GM18520 (cell line): ENCODE measurements around the gene ST8SIA2.
"Not testable (repeated sequence)": the region's sequence is repeated elsewhere in the genome, so short reads cannot be mapped to it uniquely, and the experiment has no call there.

Experiments
- ATAC-seq: cut with Tn5 transposase; IDR thresholded peaks from one replicate; pipeline ENCODE4 v1.9.1; 2021; ENCODE audit not compliant: unreplicated experiment

Gene ST8SIA2

DNA sequence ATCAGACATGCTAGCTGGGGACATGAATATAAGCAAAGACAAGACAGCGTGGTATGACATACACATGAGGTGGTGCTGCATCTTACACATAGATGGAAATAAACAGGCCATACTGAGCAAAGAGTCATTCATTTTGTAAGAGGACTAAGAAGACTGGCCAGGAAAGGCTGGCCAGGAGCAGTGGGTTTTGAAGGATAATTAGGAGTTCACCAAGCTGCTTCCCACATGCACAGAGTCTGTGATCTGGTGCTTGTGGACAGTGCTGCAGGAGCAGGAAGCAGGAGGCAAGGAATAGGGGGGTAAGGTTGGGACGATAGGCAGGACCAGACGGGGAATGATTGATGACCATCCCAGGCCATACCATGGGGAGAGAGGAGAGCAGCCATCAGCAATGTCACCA, 41.5 kb downstream of the ST8SIA2 start:
- ATAC-seq: no peak

DNA sequence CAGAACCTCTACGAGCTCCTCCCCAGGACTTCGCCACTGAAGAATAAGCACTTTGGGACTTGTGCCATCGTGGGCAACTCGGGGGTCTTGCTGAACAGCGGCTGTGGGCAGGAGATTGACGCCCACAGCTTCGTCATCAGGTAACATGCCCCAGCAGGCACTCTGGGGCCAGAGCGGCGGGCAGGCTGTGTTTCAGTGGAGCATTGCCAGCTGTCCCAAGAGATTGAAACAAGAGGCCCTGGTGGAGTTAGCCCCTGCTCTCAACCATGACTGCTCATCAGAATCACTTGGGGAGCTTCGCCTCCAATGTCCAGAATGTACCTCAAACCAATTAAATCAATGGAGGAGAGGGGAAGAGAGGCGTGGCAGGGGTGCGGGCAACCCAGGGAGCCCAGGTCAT, 44.8 kb downstream of the ST8SIA2 start:
- ATAC-seq: no peak

DNA sequence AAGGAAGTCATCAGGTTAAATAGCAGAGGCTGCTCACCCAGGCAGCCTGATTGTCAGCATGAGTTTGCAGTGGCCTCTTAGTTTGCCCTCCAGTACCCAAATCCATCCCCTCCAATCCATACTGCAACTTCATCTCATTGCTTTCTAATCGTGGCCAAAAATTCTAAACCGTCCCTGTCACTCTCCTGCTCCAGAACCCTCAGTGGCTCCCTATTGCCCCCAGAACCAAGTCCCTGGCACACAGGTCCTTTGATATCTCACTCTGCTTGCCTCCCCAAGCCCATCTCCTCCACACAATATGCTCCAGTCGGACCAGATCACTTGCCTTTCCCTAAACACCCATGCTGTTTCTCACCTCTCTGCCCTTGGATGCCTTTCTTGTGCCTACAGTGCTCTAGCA, 49.7 kb downstream of the ST8SIA2 start:
- ATAC-seq: no peak

DNA sequence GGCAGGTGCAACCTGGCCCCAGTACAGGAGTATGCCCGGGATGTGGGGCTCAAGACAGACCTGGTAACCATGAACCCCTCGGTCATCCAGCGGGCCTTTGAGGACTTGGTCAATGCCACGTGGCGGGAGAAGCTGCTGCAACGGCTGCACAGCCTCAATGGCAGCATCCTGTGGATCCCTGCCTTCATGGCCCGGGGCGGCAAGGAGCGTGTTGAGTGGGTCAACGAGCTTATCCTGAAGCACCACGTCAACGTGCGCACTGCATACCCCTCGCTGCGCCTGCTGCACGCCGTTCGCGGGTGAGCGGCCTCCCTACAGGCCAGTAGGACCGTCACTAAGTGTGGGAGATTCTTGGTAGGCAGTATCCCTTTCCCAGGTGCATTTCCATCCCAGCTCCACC, 51.0 kb downstream of the ST8SIA2 start:
- ATAC-seq: no peak

DNA sequence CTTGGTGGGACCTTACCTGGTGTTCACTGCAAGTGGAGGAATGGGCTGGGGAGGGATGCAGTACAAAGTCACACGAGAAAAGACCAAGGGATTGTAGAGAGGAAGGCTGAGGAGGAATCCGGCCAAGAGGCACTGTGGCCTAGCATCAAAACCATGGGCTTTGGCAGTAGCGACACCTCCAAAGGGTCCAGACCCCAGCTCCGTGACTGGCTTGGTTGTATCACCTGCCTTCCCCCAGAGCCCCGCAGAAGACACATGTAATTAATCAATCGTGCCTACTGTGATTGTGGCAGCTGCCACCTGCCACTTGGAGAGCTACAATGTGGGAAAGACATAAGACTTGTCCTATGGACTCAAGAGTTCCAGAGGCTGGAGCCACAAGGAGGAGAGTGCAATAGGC, 54.7 kb downstream of the ST8SIA2 start:
- no peak for ATAC-seq

DNA sequence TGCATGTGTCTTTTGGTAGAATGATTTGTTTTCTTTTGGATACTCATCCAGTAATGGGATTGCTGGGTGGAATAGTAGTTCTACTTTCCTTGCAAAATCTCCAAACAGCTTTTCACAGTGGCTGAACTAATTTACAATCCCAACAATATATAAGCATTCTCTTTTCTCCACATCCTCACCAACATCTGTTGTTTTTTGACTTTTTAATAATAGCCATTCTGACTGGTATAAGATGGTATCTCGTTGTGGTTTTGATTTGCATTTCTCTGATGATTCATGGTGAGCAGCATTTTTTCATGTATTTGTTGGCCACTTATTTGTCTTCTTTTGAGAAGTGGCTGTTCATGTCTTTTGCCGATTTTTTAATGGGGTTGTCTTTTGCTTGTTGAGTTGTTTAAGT, 55.8 kb downstream of the ST8SIA2 start:
- no peak for ATAC-seq

DNA sequence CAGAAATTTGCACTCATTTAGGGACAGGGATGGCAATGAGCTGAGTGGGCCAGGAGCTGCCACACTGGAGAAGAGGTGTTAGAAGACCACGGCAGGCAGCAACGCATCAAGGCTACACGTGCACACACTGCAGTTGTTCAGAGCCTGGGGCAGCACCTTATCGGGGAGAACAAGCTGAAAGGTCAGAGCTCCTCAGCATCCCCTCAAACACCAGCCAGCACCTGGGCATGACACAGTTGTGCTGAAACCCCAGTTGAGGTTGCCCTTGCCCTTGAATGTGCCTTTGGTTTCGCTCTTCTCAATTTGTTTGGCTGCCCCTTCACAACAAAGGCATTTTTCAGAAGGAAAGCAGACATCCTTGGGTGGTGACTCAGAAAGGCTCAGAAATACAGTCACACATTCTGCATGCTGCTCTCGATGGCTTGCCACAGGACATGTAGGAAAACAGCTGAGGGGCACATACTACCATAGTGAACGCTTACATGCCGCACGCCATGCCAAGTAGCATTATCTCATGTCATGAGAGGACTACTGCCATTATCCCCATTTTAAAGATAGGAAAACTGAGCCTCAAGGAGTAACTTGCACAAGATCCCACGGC, 57.6 kb downstream of the ST8SIA2 start:
- no peak for ATAC-seq

DNA sequence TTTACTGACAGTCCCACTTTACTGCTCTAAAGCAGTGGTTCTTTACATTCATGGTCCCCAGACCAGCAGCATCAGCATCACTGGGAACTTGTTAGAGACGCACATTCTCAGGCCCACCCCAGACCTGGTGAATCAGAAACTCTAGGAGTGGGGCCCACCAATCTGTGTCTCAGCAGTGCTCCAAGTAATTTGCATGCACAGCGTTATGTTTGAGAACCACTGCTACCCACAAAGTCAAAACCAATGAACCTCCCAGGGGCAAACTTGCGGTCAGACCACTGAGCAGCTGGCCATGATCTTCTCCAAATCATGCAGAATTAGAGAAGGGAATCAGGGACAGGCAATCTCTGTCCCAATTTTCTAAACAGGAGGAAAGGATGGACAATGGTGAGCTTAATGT, 58.5 kb downstream of the ST8SIA2 start:
- no peak for ATAC-seq

DNA sequence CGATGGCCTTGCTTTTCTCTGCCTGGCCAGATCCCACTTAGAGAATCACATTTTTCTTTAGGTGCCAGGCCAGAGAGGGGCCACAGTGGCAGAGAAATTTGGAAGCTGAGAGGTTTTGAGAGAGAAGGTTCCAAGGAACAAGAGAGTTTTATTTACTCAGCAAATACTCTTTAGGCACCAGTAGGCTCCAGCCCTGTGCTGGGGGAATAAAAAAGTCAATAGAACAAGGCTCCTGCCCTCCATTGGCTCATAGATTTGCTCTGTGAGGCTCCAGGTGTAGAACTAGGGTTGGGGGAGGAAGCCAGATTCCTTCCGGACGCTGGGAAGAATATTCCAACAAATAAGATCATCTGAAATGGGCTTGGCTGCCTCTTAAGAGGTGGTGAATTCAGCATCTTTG, 59.9 kb downstream of the ST8SIA2 start:
- no peak for ATAC-seq

DNA sequence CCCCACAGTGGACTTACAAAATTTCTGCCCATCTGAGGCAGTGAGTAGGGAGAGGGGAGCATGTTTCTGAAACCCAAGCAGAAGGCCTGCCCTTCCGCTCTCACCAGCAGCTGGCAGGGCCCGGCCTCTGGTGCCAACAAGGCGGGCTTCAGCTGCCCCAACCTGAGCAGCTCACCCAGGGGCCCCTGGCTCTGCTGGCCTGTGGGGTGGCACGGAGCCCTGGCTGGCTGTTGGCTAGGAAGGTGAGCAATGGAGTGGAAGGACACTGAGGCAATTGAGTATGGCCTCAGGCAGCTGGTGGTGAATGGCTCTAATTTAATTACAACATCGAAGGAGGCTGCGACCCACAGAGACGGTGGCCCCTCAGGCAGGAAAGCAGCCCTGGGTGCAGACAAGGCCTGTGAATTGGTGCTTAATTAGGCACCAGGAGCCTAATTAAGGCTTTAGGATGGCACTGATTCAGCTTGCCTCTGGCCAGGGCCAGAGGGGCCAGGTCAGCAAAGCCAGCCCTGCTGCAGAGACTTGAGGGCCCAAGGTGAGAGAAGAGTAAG, 60.9 kb downstream of the ST8SIA2 start:
- no peak for ATAC-seq

DNA sequence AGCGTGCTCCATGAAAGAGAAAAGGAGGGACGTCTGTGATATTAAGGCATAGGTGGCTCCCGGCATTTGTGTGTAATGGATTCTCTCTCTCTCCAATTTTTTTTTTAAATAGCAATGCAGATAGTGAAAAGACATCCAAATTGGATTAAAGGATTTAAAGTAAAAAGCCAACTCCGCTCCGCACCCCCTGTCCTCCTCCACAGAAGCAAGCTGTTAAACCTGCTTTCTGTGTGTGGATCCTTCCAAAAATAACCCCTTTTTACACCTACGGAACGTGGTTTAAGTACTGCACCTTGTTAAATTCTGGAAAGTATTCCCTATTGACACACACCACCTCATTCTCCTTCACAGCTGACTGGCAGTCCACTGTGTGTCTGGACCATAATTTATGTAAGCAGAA, 61.6 kb downstream of the ST8SIA2 start:
- ATAC-seq: no peak

DNA sequence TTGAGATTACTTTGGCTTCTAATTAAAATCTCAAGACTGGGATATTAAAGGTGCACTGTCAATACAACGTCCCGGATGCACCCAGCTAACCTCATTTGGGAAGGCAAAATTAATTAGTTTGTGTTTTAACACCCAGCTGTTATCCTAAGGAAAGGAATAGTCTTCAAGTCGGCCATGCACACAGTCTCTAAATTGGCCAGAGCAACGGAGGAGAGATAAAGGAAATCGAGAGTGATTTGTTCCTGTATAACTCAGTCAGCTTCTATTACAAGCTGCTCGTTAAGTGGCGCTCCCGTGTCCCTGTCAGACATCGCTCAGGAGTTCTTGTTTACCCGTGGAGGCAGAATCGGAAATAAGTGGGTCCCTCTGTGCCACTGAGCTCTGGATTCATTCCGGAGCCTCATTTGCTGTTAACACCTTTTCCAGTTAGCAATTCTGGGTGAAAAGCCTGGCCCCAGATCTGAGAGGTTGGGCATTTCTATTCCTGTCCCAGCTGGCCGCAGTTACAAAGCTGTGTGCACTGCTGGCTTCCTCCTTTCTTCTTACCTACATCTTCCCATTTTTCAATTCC, 63.9 kb downstream of the ST8SIA2 start:
- ATAC-seq: no peak

DNA sequence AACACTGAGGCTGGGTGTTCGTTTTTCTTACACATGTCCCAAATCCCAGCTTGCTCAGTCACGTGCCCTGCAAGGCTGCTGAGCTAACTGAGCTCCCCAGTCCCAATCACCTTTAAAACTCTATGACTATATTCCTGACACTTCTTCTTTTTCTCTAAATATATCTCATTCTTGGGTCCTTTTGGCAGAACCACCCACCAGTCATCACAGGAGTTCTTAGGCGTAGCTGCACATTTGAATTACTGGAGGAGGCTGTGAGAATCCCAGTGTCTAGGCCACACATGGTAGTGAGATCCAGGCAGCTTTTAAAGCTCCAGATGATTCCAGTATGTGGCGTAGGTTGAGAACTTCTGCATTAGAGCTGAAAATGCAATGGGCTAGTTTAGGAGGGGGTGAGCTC, 66.3 kb downstream of the ST8SIA2 start:
- ATAC-seq: no peak

DNA sequence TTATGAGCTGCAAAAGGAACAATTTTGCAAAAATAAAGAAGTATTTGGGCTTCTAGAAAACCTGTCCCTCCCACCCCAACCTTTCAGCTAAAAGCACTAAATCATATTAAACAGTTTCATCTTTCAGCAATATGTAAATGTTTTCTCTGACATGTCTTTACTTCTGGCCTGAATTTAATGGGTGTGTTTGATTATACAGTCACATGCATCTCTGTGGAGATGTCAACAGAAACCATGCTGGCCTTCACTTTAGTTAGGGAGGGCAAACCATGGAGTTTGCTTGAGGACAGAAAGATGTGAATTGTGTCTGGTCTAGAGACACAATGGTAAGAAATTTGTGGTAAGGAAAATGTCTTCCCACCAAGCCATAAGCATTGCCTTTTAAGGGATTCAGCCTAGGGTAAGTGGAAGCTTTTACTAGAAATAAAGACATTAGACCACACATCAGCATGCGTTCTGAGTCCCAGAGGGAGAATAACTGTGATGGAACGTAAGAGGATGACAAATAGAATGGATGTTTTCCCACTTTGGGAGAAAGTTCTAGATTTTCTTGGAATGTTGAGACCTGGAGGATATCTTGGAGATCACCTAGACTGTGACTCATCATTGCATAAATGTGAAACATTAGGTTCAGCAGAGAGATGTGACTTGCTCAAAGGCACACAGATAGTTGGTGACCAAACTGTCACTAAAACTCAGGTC, 68.9 kb downstream of the ST8SIA2 start:
- no peak for ATAC-seq

DNA sequence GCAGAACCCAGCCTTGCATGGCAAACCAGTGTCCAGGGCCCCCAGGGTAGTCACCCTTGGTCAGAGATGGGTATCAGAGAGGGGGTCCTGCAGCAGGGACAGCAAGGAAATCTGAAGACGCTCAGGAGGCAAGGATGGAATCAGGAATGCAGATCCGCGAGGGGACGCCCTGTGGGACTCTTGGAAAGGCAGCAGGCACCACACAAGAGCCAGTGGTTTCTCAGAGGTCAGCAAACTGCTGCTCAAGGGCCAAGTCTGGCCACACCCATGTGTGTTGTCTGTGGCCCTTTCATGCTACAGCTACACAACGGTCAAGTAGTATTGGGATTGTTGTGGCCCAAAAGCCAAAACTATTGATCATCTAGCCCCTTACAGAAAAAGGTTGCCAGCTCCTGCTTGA, 69.7 kb downstream of the ST8SIA2 start:
- no peak for ATAC-seq

DNA sequence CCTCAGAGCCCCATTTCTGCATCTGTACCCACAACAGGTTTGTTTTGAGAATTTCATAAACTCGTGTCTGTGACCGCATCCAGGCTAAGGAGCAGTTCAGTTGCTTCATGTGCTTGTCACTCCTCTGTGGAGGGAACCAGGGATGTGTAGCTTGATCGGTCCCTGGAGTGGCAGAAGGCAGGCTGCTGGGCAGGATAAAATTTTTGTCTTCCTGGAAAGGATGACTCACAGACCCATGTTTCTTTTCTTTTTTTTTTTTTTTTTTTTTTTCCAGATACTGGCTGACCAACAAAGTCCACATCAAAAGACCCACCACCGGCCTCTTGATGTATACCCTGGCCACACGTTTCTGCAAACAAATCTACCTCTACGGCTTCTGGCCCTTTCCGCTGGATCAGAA, 70.1 kb downstream of the ST8SIA2 start:
- no peak for ATAC-seq

DNA sequence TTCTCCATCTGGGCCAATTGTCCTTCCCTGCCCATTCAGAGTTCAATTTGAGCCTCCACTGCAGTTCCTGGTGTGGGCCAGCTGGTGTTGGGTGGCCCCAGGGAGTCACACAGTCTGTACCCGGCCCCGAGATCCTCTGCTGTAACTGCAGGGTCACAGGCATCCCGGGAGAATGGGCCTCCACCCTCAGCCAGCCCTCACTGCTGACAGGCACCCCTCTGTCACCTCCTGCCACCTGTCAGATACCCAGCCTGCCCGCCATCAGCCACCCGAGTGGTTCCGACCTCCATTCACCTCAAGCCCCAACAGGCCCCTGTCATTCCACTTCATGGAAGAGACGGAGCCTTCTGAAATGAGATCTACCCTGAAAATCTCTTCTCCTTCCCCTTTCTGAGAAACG, 73.2 kb downstream of the ST8SIA2 start:
- ATAC-seq: no peak

DNA sequence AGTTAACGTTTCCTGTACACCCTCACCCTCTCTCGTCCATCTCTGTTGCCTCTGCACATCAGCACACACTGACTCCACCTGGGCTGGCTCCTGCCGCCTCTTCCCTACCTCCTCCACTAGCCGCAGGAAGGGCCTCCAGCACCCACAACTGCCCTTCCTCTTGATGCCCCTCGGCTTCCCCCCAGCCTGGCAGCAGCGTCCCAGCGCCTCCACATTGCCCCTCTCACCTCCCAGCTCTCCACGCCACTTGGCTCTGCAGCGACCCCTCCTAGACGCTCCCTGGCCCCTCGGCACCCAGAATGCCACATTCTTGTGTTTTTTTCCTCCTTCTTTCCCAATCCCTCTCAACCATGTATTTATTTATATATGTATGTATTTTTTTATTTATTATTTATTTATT, 73.6 kb downstream of the ST8SIA2 start:
- no peak for ATAC-seq

DNA sequence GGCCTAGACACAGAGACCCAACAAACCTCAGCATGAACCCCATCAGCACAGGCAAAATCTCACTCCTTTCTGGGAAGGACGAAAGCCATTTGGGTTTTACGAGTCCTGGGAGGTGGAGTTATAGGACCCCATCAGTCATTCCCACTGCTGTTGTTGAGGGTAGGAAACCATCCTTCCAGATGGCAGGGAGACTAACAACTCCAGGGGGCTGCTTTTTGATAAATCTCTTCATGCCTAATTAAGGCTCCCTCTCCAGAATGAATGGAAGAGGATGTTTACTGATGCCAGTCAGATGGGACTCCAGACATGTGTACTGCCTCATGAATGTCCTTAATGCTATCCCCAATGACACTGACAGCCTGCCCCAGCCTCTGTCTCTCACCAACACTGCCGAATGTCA, 75.3 kb downstream of the ST8SIA2 start:
- ATAC-seq: no peak

DNA sequence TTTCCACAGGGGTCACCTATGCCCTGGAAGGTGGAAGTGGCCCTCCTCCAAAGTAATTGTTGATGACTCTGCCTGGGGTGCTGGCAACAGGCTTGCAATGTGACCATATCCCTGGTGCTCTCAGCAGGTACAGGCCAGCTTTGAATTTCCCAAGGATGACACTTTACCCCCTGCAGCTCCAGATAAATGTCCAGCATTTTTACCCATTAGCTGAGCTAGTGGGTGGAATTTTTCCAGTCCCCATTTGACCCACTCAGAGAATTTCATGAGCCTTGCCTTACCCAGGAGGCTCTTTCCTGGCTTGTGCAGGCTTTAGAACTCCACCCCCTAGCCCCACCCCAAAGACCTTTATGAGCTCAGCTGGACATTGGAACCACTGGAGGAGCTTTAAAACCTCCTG, 77.6 kb downstream of the ST8SIA2 start:
- no peak for ATAC-seq

DNA sequence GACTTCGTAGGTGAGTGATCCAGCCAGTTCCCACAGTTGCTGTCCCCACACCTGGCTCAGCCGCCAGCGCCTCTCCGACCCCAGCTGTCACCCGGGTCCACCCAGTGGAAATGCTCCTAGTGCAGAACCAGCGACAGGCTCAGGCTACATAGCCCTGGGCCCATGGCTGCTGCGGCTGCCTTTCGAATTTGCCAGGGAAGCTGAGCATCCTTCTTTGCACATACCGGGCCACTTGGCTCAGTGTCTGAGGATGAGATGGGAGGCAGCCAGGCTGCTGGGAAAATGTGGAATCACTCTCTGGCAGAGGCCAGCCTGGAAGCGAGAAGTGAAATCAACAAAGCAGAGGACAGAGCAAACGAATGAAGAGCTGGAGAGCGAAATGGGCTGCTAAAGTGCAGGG, 80.1 kb downstream of the ST8SIA2 start:
- no peak for ATAC-seq

DNA sequence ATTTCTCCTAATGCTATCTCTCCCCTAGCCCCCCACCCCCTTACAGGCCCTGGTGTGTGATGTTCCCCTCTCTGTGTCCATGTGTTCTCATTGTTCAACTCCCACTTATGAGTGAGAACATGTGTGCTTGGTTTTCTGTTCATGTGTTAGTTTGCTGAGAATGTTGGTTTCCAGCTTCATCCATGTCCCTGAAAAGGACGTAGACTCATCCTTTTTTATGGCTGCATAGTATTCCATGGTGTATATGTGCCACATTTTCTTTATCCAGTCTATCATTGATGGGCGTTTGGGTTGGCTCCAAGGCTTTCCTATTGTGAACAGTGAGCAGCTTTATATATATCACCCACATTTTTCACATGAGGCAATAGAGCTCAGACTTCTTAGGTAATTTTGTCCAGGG, 86.0 kb downstream of the ST8SIA2 start:
- not testable (repeated sequence) for ATAC-seq

DNA sequence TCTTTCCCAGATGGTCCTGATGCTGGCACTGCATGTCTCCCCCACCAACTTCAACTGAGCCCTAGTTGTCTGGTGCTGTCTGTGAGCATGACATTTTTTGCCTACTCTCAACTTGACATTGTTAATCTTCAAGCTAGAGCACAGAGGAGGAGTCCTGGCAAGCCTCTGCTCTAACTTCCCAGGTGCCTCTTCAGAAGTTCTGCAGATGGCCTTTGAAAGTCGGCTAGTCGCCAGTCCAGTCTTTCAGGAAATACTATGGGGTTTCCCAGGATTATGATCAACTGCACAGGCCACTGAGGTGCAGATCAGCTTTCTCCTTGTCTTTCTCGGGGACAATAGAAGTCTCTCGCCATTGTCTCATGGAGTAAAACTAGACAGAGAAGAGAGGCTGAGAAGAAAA, 86.7 kb downstream of the ST8SIA2 start:
- no peak for ATAC-seq
